Muscle of arm (tissue), 12 donors: Measurements from ENCODE around the gene FGD4. TPM values are rescaled to one million over a fixed set of nuclear protein-coding genes. Genes with fewer than 3 reads are reported as not detected.
A peak's percentile ranks its signal among the peaks of the same experiment; 100 is the strongest.
"Not testable (repeated sequence)": the region's sequence is repeated elsewhere in the genome, so short reads cannot be mapped to it uniquely, and the experiment has no call there.

Experiments used
- DNase-seq: peaks from one replicate; pipeline ENCODE4 v3.0.0-alpha.2; 2013
- polyA plus RNA-seq, 12 donors: library from polyadenylated mRNA; unstranded; fragments of 120-200 nt; gene quantifications; one replicate each; pipeline ENCODE4 v1.2.1, GENCODE V29; 2013; ENCODE audit not compliant: insufficient read length in 12 of 12

FGD4 gene
- polyA plus RNA-seq, 12 donors = 12.4 to 31.5 (median 25.8) TPM; not detected in 1

DNA sequence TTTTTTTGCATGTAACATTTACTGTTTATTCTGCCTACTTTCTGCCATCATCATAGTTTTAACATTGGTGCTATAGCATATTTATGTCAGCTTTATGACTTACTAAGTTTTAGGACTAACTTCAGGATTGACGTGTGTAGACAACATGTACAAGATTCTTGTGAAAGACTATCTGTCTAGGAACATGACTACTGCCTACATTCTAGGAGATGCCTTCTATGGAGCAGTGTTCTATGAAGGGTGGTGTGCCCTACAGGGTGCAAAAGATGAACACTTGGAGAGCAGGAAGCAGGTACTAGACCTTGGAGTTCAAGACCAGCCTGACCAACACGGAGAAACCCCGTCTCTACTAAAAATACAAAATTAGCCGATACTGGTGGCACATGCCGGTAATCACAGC is 118.6 kb downstream of the FGD4 start:
- DNase-seq = no peak

- no peak for DNase-seq
Measured at GRCh38 chr12:32519047-32519446, 119.7 kb downstream of the FGD4 start.

DNA sequence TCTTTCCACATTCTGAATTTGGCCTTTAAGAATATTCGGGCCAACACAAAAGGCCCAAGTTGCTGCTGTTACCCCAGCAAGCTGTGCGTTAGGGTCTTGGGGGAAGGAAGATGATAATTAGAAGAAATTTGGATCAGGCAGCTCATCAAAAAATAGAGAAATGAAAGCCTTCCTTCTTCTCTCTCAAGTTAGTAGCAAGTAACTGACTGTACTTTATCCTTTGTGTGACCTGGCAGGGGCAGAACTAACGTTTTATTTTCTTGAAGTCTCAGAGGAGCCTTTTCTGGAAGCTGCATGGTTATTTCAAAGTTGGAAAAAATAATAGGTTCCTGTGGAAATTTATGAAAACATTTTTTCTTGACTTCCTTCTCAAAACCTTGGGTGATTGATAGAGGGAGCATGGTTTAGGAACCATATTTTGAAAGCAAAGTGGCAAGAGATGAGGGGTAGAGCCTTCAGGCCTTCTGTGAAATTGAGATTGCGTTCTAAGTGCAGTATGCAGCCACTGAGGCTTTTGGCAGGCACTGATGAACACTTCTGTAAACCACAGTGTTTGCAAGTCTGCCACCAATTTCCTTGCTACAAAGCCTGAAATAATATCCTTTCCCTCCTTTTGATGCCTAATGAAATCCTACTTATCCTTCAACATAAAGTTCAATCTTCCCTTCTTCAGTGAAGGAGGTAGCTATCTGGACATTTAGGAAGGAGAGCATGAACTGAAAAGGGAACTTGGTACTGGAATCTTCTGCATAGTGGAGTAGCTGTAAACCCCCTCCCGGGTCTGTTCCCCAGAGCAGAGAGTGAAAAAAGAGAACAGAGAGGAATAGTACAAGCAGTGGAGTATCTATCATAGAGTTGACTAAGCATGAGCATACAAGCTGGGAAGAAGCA is 123.2 kb downstream of the FGD4 start:
- DNase-seq = no peak

- not testable (repeated sequence) for DNase-seq
Measured at GRCh38 chr12:32525802-32526201, 126.4 kb downstream of the FGD4 start.

DNA sequence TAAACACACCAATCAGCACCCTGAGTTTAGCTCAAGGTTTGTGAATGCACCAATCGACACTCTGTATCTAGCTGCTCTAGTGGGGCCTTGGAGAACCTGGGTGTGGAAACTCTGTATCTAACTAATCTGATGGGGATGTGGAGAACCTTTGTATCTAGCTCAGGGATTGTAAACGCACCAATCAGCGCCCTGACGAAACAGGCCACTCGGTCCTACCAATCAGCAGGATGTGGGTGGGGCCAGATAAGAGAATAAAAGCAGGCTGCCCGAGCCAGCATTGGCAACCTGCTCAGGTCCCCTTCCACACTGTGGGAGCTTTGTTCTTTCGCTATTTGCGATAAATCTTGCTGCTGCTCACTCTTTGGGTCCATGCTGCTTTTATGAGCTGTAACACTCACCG is 127.0 kb downstream of the FGD4 start:
- DNase-seq = not testable (repeated sequence)

DNA sequence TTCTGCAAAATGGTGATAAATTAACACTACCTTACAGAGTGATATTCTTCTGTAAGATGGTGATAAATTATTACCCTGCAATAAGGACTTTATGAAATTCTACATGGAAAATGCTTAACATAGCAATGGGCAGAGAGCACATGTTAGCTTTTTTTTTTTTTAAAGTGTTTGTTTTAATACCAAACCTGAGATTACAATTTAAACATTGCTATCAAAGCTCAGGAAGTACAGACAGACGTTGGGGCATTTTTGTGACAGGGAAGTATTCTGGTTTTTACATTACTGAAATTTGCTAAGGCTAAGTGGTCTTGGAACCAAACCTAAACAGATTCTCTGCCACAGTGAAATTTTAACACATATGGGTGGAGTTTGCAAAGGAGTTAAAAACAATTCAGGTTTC is 133.1 kb downstream of the FGD4 start:
- no peak for DNase-seq

- DNase-seq = no peak
Measured at GRCh38 chr12:32532951-32533350, 133.6 kb downstream of the FGD4 start.

- not testable (repeated sequence) for DNase-seq
Measured at GRCh38 chr12:32533506-32533905, 134.1 kb downstream of the FGD4 start.

DNA sequence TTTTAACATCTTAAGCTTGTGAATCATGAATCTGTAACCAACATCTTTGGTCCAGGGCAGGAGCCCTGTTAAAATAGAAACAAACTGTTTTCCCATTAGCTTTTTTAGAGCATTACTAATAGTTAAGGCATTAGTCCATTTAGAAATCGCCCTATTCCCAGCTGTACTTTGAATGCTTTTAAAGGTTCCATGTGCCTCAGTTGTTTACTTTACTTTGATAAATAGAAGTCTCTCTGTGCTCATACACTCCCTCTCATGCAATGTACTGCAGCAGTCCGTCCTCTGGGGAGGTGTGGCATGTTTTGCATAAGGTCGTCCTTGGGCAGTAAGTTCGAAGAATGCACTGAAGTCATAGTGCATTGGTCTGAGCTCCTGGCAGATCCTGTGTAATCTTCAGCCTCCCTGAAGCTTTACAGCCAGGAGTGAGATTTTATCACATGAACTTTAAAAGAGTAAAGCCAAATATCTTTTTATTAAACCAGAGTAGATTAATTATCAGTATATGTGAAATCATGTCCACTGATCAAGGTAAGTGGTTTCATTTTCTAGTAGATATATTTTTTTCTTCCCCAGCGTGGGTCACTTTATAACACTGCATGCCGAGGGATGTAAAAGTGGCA is 134.7 kb downstream of the FGD4 start:
- DNase-seq = no peak

GRCh38 chr12:32534698-32535097 is 135.3 kb downstream of the FGD4 start:
- DNase-seq = no peak

GRCh38 chr12:32535288-32535999 is 136.1 kb downstream of the FGD4 start:
- DNase-seq = peak; percentile 66

GRCh38 chr12:32536000-32536345 is 136.6 kb downstream of the FGD4 start:
- DNase-seq = no peak

DNA sequence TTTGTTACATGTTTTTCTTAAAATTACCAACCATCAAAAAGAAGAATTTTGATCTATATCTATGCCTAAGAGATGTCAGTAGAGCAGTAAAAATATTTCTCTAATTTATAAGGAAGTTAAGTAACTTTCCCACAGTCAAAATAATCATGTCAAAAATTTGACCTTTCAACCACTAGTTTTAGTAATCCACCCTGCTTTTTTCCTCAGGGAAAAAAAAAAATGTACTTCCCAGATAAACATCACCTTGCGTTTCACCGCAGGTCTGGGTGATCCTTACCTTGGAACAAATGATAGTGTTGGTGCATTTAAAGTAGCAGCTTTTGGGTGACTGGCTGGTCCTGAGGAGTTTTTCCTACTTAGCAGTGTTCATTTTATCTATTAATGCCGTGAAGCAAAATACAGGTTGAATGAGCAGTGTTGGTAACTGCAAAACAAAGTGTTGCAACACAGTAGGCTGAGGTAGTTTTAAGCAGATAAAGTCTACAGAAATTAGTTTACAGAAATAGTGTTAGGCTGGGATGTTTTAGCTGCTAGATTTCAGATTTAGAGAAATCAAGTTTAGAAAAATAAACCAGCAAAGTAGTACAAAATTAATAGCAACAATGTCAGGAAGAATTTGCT is 142.5 kb downstream of the FGD4 start:
- no peak for DNase-seq

DNA sequence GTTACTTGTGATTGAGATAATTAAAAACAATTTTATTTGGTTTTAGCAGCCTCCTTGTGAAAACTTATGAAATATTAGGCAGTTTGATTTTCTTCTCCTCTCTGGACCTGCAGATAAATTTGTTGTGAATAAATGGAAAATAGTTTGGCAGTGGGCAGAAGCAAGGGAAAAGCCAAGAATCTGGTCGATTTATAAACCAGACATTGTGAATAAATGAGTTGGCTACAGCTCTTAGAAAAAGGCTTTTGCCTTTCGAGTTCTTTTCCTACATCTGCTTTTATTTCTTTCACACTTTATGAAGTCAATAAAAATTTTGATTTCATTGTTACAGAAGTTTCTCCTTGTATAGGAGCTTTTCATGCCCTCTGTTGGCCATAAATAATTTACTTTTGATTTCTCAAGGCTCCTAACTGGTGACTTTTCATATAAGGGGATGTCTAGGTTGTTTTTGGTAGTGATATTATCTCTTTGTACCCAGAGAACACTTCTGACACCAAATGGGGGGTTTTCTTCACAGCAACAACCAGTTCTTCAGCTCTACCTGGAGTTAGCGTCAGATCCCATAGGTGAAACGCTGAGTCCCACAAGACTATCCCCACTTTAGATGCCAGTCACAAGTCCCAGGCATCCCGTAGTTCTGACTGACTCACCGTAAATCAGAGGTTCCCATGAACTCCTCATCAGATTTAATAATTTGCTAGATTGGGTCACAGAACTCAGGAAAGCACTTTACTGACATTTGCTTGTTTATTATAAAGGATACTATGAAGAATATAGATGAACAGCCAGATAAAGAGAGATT is 143.3 kb downstream of the FGD4 start:
- DNase-seq = no peak

GRCh38 chr12:32544893-32545292 is 145.5 kb downstream of the FGD4 start:
- no peak for DNase-seq

DNA sequence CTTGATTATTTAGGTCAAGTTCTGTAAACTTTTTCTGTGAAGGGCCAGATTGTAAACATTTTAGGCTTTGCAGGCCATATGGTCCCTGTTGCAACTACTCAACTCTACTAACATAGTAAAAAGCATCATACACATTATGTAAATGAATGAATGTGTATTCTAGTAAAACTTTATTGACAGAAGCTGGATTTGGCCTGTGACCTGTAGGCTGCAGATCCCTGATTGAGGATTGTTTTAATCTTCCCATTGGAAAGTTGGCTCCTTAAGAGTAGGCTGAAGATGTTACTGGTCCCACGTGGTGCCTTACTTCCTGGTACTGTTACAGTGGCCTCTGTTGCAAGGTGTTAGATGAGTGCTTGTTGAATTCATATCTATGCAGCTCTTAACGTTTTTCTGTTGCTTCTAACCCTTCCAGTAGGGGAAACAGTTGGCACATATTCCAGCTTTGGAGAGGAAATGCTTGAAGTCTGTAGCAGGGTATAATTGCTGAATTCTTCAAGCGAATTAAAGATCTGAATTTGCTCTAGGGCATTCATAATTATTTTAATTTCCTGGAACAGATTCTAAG is 146.1 kb downstream of the FGD4 start:
- no peak for DNase-seq

- no peak for DNase-seq
Measured at GRCh38 chr12:32546272-32546671, 146.9 kb downstream of the FGD4 start.

DNA sequence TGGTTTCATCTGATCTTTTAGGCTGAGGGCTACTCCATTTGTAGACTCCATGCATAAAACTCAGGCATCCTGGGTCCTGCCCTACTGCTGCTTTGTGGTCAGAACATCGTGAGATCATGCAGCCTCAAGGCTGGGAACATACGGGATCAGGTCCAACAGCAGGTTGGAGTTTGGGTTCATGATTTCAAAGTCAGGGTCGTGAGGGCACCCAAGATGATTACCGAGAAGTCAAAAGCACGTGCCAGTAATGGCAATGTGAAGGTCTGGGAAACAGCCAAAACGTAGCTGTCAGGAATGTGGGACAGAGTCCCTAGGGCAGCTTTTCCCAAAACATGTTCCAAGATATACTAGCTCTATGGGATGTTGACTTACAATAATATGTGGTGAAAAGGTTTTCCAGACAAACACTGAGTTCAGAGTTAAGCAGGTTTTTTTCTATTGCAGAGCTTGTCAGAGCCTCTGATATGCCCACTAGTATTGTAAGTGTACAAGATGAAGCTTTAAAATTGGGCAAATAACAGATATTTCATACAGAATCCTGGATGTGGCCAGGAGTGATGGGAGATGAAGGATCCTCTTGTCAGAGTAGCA is 149.4 kb downstream of the FGD4 start:
- DNase-seq = no peak

GRCh38 chr12:32549675-32550079 is 150.3 kb downstream of the FGD4 start:
- DNase-seq = no peak

DNA sequence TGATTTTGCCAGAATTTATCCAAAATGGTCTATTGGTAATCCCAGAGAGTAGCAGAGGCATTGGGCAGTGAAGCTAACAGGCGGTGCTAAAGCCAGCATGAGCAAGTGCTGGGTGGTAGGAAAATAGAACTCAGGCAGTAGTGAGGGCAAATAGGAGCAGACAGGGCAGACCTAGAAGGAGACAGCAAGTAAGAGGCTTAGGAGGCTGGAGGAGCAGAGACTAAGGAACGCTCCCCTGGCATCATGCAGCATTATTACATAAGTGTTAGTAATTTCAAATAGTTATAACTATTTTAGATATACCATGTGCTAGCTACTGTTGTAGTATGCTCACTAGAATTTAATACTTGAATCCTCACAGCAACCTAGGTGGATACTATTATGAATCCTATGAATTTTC is 151.7 kb downstream of the FGD4 start:
- DNase-seq = no peak

DNA sequence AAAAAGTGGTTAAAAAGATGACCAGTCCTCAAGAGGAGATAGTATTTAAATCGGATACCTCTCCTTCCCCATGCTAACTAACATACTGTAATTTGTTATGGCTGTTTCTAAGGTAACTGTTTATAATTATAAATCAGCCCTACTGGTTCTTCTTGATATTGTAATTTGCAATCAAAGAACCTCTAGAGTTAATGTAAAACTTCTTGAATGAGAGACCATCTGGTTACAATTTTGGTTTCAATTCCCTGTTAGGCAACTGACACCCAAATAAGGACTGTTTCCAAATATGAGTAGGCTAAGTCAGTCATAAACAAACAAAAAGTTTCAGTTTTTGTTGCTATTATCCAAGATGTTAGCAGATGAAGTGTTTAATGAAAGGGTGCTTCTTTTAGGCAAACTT is 159.5 kb downstream of the FGD4 start:
- no peak for DNase-seq
